Ishikawa (cell line): ENCODE measurements around the gene ATG4C.

Source experiments
- CEBPB ChIP-seq: IDR thresholded peaks from 2 replicates; pipeline ENCODE4 v1.6.1; 2012
- FOXM1 ChIP-seq: IDR thresholded peaks from 2 replicates; pipeline ENCODE4 v1.6.1; 2012; ENCODE audit warnings: low read depth, borderline replicate concordance
- NFIC ChIP-seq: IDR thresholded peaks from 2 replicates; pipeline ENCODE4 v1.6.1; 2012
- RAD21 ChIP-seq: IDR thresholded peaks from 2 replicates; pipeline ENCODE4 v1.6.1; 2012; ENCODE audit warnings: low read depth
- TAF1 ChIP-seq: IDR thresholded peaks from 2 replicates; pipeline ENCODE4 v1.6.1; 2012; ENCODE audit warnings: low read depth, mild to moderate bottlenecking
- TEAD4 ChIP-seq: IDR thresholded peaks from 2 replicates; pipeline ENCODE4 v1.6.1; 2012
- YY1 ChIP-seq: IDR thresholded peaks from 2 replicates; pipeline ENCODE4 v1.6.1; 2012; ENCODE audit warnings: low read depth
- TF ChIP-seq, protein P1 (sequence below): IDR thresholded peaks from 2 replicates; pipeline ENCODE4 v1.6.1; 2012; ENCODE audit warnings: low read depth, mild to moderate bottlenecking
- TF ChIP-seq, protein P2 (sequence below): IDR thresholded peaks from 2 replicates; pipeline ENCODE4 v1.6.1; 2012

GRCh38 chr1:62753031-62753965 lies 30.6 kb upstream of the ATG4C start:
- TF ChIP-seq TEAD4 (no peak), CEBPB (no peak), RAD21 (no peak), YY1 (no peak), TAF1 (no peak), NFIC (no peak), FOXM1 (no peak)
- TF ChIP-seq, protein P1, sequence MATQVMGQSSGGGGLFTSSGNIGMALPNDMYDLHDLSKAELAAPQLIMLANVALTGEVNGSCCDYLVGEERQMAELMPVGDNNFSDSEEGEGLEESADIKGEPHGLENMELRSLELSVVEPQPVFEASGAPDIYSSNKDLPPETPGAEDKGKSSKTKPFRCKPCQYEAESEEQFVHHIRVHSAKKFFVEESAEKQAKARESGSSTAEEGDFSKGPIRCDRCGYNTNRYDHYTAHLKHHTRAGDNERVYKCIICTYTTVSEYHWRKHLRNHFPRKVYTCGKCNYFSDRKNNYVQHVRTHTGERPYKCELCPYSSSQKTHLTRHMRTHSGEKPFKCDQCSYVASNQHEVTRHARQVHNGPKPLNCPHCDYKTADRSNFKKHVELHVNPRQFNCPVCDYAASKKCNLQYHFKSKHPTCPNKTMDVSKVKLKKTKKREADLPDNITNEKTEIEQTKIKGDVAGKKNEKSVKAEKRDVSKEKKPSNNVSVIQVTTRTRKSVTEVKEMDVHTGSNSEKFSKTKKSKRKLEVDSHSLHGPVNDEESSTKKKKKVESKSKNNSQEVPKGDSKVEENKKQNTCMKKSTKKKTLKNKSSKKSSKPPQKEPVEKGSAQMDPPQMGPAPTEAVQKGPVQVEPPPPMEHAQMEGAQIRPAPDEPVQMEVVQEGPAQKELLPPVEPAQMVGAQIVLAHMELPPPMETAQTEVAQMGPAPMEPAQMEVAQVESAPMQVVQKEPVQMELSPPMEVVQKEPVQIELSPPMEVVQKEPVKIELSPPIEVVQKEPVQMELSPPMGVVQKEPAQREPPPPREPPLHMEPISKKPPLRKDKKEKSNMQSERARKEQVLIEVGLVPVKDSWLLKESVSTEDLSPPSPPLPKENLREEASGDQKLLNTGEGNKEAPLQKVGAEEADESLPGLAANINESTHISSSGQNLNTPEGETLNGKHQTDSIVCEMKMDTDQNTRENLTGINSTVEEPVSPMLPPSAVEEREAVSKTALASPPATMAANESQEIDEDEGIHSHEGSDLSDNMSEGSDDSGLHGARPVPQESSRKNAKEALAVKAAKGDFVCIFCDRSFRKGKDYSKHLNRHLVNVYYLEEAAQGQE = no peak
- TF ChIP-seq, protein P2, sequence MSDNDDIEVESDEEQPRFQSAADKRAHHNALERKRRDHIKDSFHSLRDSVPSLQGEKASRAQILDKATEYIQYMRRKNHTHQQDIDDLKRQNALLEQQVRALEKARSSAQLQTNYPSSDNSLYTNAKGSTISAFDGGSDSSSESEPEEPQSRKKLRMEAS = no peak
